ENCODE results near the gene LAP3.

- no peak for TF ChIP-seq EZH2 (IDR thresholded peaks at IDR 0.05)
- TF ChIP-seq POLR2AphosphoS5 (IDR thresholded peaks at IDR 0.05; ENCODE audit: borderline replicate concordance, low read depth, low read length), result no peak
- no peak for TF ChIP-seq FOXP2 (optimal IDR thresholded peaks at IDR 0.05; ENCODE audit: control extremely low read depth, extremely low read length, insufficient read depth)
These were observed 77.7 kb downstream of the LAP3 start for GRCh38 chr4:17654701-17655100.

Data from SK-N-MC (cell line).